OCI-LY7 (cell line): Measurements from ENCODE around the gene ITGB6. TPM values are rescaled to one million over a fixed set of nuclear protein-coding genes. Genes with fewer than 3 reads are reported as not detected.
"Not testable (repeated sequence)": the region's sequence is repeated elsewhere in the genome, so short reads cannot be mapped to it uniquely, and the experiment has no call there.

Experiments
- BruUV-seq: library from RNA; stranded (reverse); fragments of 400-500 nt; replicated peaks from 2 replicates; lab custom pipeline; 2021; lab: Mats Ljungman, UMichigan
- CTCF ChIA-PET: fragments of 300-600 bp; sonication (Branson Sonifier 250); formaldehyde crosslinking; loops from one replicate; lab custom pipeline; 2022; ENCODE audit warnings: antibody characterized with exemption; ENCODE audit not compliant: unreplicated experiment; lab: Charles Lee
- POLR2A ChIA-PET: fragments of 300-600 bp; sonication (Branson Sonifier 250); formaldehyde crosslinking; loops from one replicate; lab custom pipeline; 2022; ENCODE audit warnings: antibody characterized with exemption; lab: Charles Lee
- DNase-seq: peaks from one replicate; pipeline ENCODE4 v3.0.0-alpha.2; 2015; ENCODE audit warnings: low spot score
- H2AFZ ChIP-seq: fragments of 200-600 bp; sonication (generic), shearing (Covaris generic); 2 replicates; pipeline ENCODE4 v1.6.1; 2014; ENCODE audit warnings: mild to moderate bottlenecking, antibody characterized with exemption, low read length, moderate library complexity
- H3K27ac ChIP-seq: fragments of 200-600 bp; sonication (generic); 2 replicates; pipeline ENCODE4 v1.5.1; 2014; ENCODE audit warnings: mixed run types, low read depth, mild to moderate bottlenecking, moderate library complexity, low read length, inconsistent platforms; ENCODE audit not compliant: poor library complexity, severe bottlenecking
- H3K36me3 ChIP-seq: fragments of 200-600 bp; sonication (generic); 2 replicates; pipeline ENCODE4 v1.6.1; 2014; ENCODE audit warnings: mild to moderate bottlenecking, antibody characterized with exemption, low read length, moderate library complexity, mixed read lengths; ENCODE audit not compliant: insufficient read depth
- H3K4me1 ChIP-seq: fragments of 200-600 bp; sonication (generic); 2 replicates; pipeline ENCODE4 v1.5.1; 2014; ENCODE audit warnings: mild to moderate bottlenecking, low read length; ENCODE audit not compliant: insufficient read depth, poor library complexity, severe bottlenecking
- H3K4me2 ChIP-seq: fragments of 200-600 bp; sonication (generic); 2 replicates; pipeline ENCODE4 v1.6.1; 2014; ENCODE audit warnings: mild to moderate bottlenecking, low read length
- H3K4me3 ChIP-seq: fragments of 200-600 bp; sonication (generic); 2 replicates; pipeline ENCODE4 v1.5.1; 2014; ENCODE audit warnings: mild to moderate bottlenecking, low read depth, low read length; ENCODE audit not compliant: poor library complexity, severe bottlenecking
- H3K79me2 ChIP-seq: fragments of 200-600 bp; sonication (generic); 2 replicates; pipeline ENCODE4 v1.6.1; 2016; ENCODE audit warnings: low read depth, mild to moderate bottlenecking, low read length, moderate library complexity, mixed read lengths; ENCODE audit not compliant: insufficient read depth
- H3K9me2 ChIP-seq: fragments of 200-600 bp; sonication (generic); 2 replicates; pipeline ENCODE4 v1.6.1; 2016; ENCODE audit warnings: mild to moderate bottlenecking, low read length, mixed read lengths; ENCODE audit not compliant: insufficient read depth
- H3K9me3 ChIP-seq: fragments of 200-600 bp; sonication (generic); 2 replicates; pipeline ENCODE4 v1.6.1; 2014; ENCODE audit warnings: mild to moderate bottlenecking, mixed run types, low read length, mixed read lengths
- H4K20me1 ChIP-seq: fragments of 200-600 bp; sonication (generic); 2 replicates; pipeline ENCODE4 v1.6.1; 2014; ENCODE audit warnings: mild to moderate bottlenecking, antibody characterized with exemption, low read length, moderate library complexity, mixed read lengths; ENCODE audit not compliant: insufficient read depth
- EZH2phosphoT487 ChIP-seq: fragments of 200-600 bp; sonication (generic); IDR thresholded peaks from 2 replicates; pipeline ENCODE4 v1.6.1; 2018; ENCODE audit warnings: low read depth, borderline replicate concordance, mild to moderate bottlenecking, mixed run types, antibody characterized with exemption, low read length, moderate library complexity, mixed read lengths
- intact Hi-C: fragments of 100-400 bp; cut with micrococcal nuclease; formaldehyde crosslinking; loops from one replicate; pipeline ENCODE4 v1.10.0; 2022; ENCODE audit not compliant: unreplicated experiment
- total RNA-seq, 2 experiments: library from RNA; depleted of rRNA in 1 of 2; stranded (reverse); fragments of >200 nt in 1 of 2; shearing (Covaris generic) in 1 of 2; gene quantifications; 2 replicates each; pipeline ENCODE4 v1.2.3, GENCODE V29; 2014 to 2022
- TF ChIP-seq, protein P1 (sequence below): fragments of 200-600 bp; sonication (generic); conservative IDR thresholded peaks from 2 replicates; pipeline ENCODE4 v1.5.1; 2014; ENCODE audit warnings: mild to moderate bottlenecking, antibody characterized with exemption, low read length, moderate library complexity, mixed read lengths

Gene ITGB6
- total RNA-seq, 2 experiments from 2014 or later: not detected

GRCh38 chr2:160157861-160158829 is 41.9 kb downstream of the ITGB6 start:
- Histone ChIP-seq H3K9me2 (no peaks in the 10 kb centered on the region), H3K4me3 (no peak overlapping the region), H3K36me3 (no peaks in the 10 kb centered on the region), H4K20me1 (no peaks in the 10 kb centered on the region), H3K4me1 (no peaks in the 10 kb centered on the region), H3K4me2 (no peak overlapping the region), H3K79me2 (no peaks in the 10 kb centered on the region), H3K27ac (no peak overlapping the region), H2AFZ (no peak overlapping the region), H3K9me3 (no peaks in the 10 kb centered on the region)
- no TSS peak for BruUV-seq
- no peak for TF ChIP-seq EZH2phosphoT487
- TF ChIP-seq, protein P1, sequence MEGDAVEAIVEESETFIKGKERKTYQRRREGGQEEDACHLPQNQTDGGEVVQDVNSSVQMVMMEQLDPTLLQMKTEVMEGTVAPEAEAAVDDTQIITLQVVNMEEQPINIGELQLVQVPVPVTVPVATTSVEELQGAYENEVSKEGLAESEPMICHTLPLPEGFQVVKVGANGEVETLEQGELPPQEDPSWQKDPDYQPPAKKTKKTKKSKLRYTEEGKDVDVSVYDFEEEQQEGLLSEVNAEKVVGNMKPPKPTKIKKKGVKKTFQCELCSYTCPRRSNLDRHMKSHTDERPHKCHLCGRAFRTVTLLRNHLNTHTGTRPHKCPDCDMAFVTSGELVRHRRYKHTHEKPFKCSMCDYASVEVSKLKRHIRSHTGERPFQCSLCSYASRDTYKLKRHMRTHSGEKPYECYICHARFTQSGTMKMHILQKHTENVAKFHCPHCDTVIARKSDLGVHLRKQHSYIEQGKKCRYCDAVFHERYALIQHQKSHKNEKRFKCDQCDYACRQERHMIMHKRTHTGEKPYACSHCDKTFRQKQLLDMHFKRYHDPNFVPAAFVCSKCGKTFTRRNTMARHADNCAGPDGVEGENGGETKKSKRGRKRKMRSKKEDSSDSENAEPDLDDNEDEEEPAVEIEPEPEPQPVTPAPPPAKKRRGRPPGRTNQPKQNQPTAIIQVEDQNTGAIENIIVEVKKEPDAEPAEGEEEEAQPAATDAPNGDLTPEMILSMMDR: no peak
- DNase-seq: no peak
- intact Hi-C loops: no loop called here
- ChIA-PET POLR2A (interaction anchor here (0.6 to 1.1 kb wide), 3 partner anchors 8 to 80 kb away, joined by 3 to 4 read pairs (median 3); no protein-coding TSS in a partner anchor), CTCF (no interaction called here)

DNA sequence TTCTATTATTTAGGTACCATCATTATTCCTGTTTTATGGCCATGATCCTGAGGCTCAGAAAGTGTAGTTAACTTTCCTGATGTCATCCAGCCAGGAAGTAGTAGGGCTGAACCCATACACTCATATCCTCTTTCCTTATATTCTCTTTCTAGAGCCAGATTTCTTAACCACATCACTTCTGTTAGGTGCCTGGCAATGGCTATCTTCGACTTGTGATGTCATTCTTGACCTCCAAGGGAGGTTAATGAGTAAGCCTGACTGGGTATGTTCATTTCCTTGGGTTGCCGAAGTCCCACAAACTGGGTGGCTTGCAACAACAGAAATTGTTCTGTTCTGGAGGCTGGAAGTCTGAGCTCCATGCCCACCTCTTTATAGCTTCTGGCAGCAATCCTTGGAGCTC is 43.4 kb downstream of the ITGB6 start:
- ChIA-PET CTCF (no interaction called here), POLR2A (no interaction called here)
- H3K9me3 ChIP-seq: no peaks in the 10 kb centered on the region
- no peak overlapping the region for H3K27ac ChIP-seq
- H2AFZ ChIP-seq: no peak overlapping the region
- no peak for TF ChIP-seq EZH2phosphoT487
- TF ChIP-seq, protein P1: no peak
- H3K79me2 ChIP-seq: no peaks in the 10 kb centered on the region
- BruUV-seq: no TSS peak
- no peak overlapping the region for H3K4me2 ChIP-seq
- intact Hi-C loops: no loop called here
- no peaks in the 10 kb centered on the region for H3K9me2 ChIP-seq
- no peak for DNase-seq
- H4K20me1 ChIP-seq: no peaks in the 10 kb centered on the region
- no peak overlapping the region for H3K4me3 ChIP-seq
- no peaks in the 10 kb centered on the region for H3K36me3 ChIP-seq
- H3K4me1 ChIP-seq: no peaks in the 10 kb centered on the region

DNA sequence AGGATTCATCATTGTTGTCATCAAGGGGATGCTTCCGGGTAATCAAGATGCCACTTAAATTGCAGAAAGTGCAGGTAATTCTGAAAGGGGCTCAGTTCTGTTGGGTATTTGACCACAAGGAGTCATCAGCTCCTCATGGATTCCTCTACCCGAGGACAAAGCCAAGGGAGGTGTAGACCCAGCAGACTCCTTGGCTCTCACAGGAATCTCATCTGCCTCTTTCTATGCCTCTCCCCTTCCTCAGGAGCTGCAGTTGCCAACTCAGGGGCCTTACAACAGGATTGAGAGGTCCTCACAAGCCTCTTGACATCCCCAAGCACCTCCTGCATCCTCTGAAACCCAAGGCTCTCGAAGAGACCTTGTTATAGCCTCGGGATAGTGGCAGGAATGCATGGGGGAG is 44.0 kb downstream of the ITGB6 start:
- Histone ChIP-seq H3K27ac (no peak overlapping the region), H3K4me3 (no peak overlapping the region), H3K9me3 (no peaks in the 10 kb centered on the region), H4K20me1 (no peaks in the 10 kb centered on the region), H3K4me2 (no peak overlapping the region), H3K36me3 (no peaks in the 10 kb centered on the region), H2AFZ (no peak overlapping the region), H3K79me2 (no peaks in the 10 kb centered on the region), H3K4me1 (no peaks in the 10 kb centered on the region), H3K9me2 (no peaks in the 10 kb centered on the region)
- CTCF ChIA-PET: no interaction called here
- DNase-seq: no peak
- intact Hi-C loops: no loop called here
- no peak for TF ChIP-seq EZH2phosphoT487
- TF ChIP-seq, protein P1: no peak
- POLR2A ChIA-PET: no interaction called here
- no TSS peak for BruUV-seq

DNA sequence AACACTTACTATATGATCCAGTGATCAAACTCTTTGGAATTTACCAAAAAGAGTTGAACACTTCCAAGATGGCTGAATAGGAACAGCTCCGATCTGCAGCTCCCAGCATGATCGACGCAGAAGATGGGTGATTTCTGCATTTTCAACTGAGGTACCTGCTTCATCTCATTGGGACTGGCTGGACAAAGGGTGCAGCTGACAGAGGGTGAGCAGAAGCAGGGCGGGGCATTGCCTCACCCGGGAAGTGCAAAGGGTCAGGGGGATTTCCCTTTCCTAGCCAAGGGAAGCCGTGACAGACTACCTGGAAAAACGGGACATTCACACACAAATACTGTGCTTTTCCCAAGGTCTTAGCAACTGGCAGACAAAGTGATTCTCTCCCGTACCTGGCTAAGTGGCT is 51.7 kb downstream of the ITGB6 start:
- H3K4me3 ChIP-seq, CTCF ChIA-PET, H3K9me3 ChIP-seq, H3K27ac ChIP-seq, DNase-seq, H3K4me2 ChIP-seq, BruUV-seq, H2AFZ ChIP-seq, POLR2A ChIA-PET, H3K4me1 ChIP-seq, H3K9me2 ChIP-seq, H4K20me1 ChIP-seq, H3K79me2 ChIP-seq, H3K36me3 ChIP-seq: not testable (repeated sequence)
- intact Hi-C loops: loop anchor here (5.0 to 10.0 kb wide), 2 partner anchors 64 to 556 kb away; no protein-coding TSS in a partner anchor
